B cell (primary cell): Measurements from ENCODE around the gene EVI2A. TPM values are rescaled to one million over a fixed set of nuclear protein-coding genes. Genes with fewer than 3 reads are reported as not detected.
A peak's percentile ranks its signal among the peaks of the same experiment; 100 is the strongest.

Experiments used
- ATAC-seq: fragments of 200-7000 bp; cut with Tn5 transposase; one replicate; pipeline ENCODE4 v1.10.0; 2021; ENCODE audit warnings: low read depth, mild to moderate bottlenecking, moderate number of reproducible peaks, moderate library complexity
- CTCF ChIA-PET: fragments of 350-600 bp; sonication (Branson Sonifier 250); formaldehyde crosslinking; loops from one replicate; lab custom pipeline; 2021; ENCODE audit warnings: antibody characterized with exemption, inconsistent platforms; lab: Charles Lee
- POLR2A ChIA-PET: fragments of 350-600 bp; sonication (Branson Sonifier 250); formaldehyde crosslinking; loops from one replicate; lab custom pipeline; 2021; ENCODE audit warnings: antibody characterized with exemption; lab: Charles Lee
- DNase-seq: peaks from one replicate; pipeline ENCODE4 v3.0.0; 2013
- H2AFZ ChIP-seq: 2 replicates; pipeline ENCODE4 v1.6.1; 2012; ENCODE audit warnings: mild to moderate bottlenecking, low read depth, low read length; ENCODE audit not compliant: insufficient read depth, poor library complexity, severe bottlenecking
- H3K27ac ChIP-seq, 2 donors: 1 replicate in 1 of 2; 2 replicates in 1 of 2; pipeline ENCODE4 v1.5.1; 2012 to 2013; ENCODE audit warnings: low read length in 2 of 2, mild to moderate bottlenecking in 2 of 2, moderate library complexity in 1 of 2
- H3K27me3 ChIP-seq, 4 experiments: fragments of 200-600 bp in 1 of 4; sonication (generic) in 1 of 4; replicated peaks in 1 of 4; 1 replicate in 2 of 4; 2 replicates in 2 of 4; pipeline versions ENCODE4 v1.6.1 to v1.7.0; 2013 to 2016; ENCODE audit warnings: low read length in 3 of 4, mild to moderate bottlenecking in 2 of 4, mixed read lengths in 1 of 4, moderate library complexity in 1 of 4; ENCODE audit not compliant: insufficient read depth in 4 of 4, control insufficient read depth in 3 of 4; ENCODE audit errors: control extremely low read depth in 1 of 4
- H3K36me3 ChIP-seq, 2 experiments: replicated peaks in 1 of 2; 1 replicate in 1 of 2; 2 replicates in 1 of 2; pipeline versions ENCODE4 v1.6.1 to v1.7.1; 2013; ENCODE audit warnings: low read length in 1 of 2; ENCODE audit not compliant: insufficient read depth in 2 of 2, control insufficient read depth in 1 of 2; ENCODE audit errors: control extremely low read depth in 1 of 2, extremely low read depth in 1 of 2
- H3K4me1 ChIP-seq, 2 donors: fragments of 200-600 bp in 1 of 2; sonication (generic) in 1 of 2; 1 replicate in 1 of 2; 2 replicates in 1 of 2; pipeline versions ENCODE4 v1.5.1 to v1.6.1; 2013 to 2017; ENCODE audit warnings: low read length in 2 of 2; ENCODE audit not compliant: control insufficient read depth in 2 of 2, insufficient read depth in 2 of 2
- H3K4me2 ChIP-seq: replicated peaks from 2 replicates; pipeline ENCODE3; 2012; ENCODE audit warnings: mild to moderate bottlenecking, low read depth, low read length; ENCODE audit not compliant: poor library complexity, severe bottlenecking
- H3K4me3 ChIP-seq, 5 experiments: fragments of 200-600 bp in 1 of 5; sonication (generic) in 1 of 5; 1 replicate in 3 of 5; 2 replicates in 2 of 5; pipeline versions ENCODE4 v1.5.1 to v1.7.0; 2011 to 2016; ENCODE audit warnings: low read length in 4 of 5, mild to moderate bottlenecking in 4 of 5, low read depth in 2 of 5, control low read depth in 1 of 5, moderate library complexity in 1 of 5; ENCODE audit not compliant: insufficient read depth in 1 of 5; ENCODE audit errors: control extremely low read depth in 1 of 5, extremely low read depth in 1 of 5
- H3K79me2 ChIP-seq: fragments of 200-600 bp; sonication (generic); one replicate; pipeline ENCODE4 v1.6.0; 2016; ENCODE audit warnings: low read length; ENCODE audit not compliant: control insufficient read depth, insufficient read depth
- H3K9ac ChIP-seq: fragments of 200-600 bp; sonication (generic); 2 replicates; pipeline ENCODE4 v1.6.1; 2017; ENCODE audit warnings: mild to moderate bottlenecking, low read length, moderate library complexity
- H3K9me3 ChIP-seq, 3 donors: one replicate each; pipeline versions ENCODE4 v1.6.1 to v1.7.1; 2013; ENCODE audit warnings: low read length in 2 of 3; ENCODE audit not compliant: control insufficient read depth in 2 of 3, insufficient read depth in 1 of 3; ENCODE audit errors: control extremely low read depth in 1 of 3
- H4K20me1 ChIP-seq: 2 replicates; pipeline ENCODE4 v1.6.0; 2012; ENCODE audit warnings: mild to moderate bottlenecking, low read length; ENCODE audit not compliant: insufficient read depth, control insufficient read depth, poor library complexity, severe bottlenecking
- H3K27ac Mint-ChIP-seq: one replicate; pipeline ENCODE4 v1.8.0; 2021; ENCODE audit warnings: mixed read lengths
- H3K27me3 Mint-ChIP-seq: one replicate; pipeline ENCODE4 v1.8.0; 2021; ENCODE audit warnings: mixed read lengths
- H3K4me1 Mint-ChIP-seq: one replicate; pipeline ENCODE4 v1.8.0; 2021; ENCODE audit warnings: mixed read lengths
- H3K4me3 Mint-ChIP-seq: one replicate; pipeline ENCODE4 v1.8.0; 2021; ENCODE audit warnings: mixed read lengths
- H3K9me3 Mint-ChIP-seq: one replicate; pipeline ENCODE4 v1.8.0; 2022; ENCODE audit warnings: mixed read lengths; ENCODE audit not compliant: insufficient read depth
- CTCF ChIP-seq: fragments of 200-600 bp; IDR thresholded peaks from one replicate; pipeline ENCODE4 v1.8.0; 2022; ENCODE audit warnings: antibody characterized with exemption, mild to moderate bottlenecking
- EZH2 ChIP-seq: IDR thresholded peaks from 2 replicates; pipeline ENCODE4 v1.6.1; 2012; ENCODE audit warnings: borderline replicate concordance, low read depth, mild to moderate bottlenecking, moderate library complexity, low read length; ENCODE audit not compliant: insufficient read depth, poor library complexity, severe bottlenecking
- WGBS: methylation state at CpG from one replicate; pipeline ENCODE4 v1.1.5; 2013; ENCODE audit warnings: missing lambda C conversion rate; ENCODE audit not compliant: insufficient coverage; 5-methylcytosine and 5-hydroxymethylcytosine counted together
- intact Hi-C: fragments of 100-400 bp; cut with micrococcal nuclease; formaldehyde crosslinking; loops from one replicate; pipeline ENCODE4 v1.10.0; 2022
- polyA plus RNA-seq: library from polyadenylated mRNA; depleted of rRNA; stranded (reverse); fragments of >200 nt; gene quantifications from 2 replicates; pipeline ENCODE4 v1.2.3, GENCODE V29; 2012
- total RNA-seq, 2 donors: library from RNA; stranded (reverse); fragments of 120-200 nt in 1 of 2; gene quantifications; 1 replicate in 1 of 2; 2 replicates in 1 of 2; pipeline versions ENCODE4 v1.2.3 to v1.2.4, GENCODE V29; 2013 to 2022

Gene EVI2A
- total and polyA plus RNA-seq, 2 donors (not counting 1 experiment from before 2014, with no cell fraction given) = 18.2 to 49.3 TPM

- Histone ChIP-seq H4K20me1 (peaks cover 24% of the 10 kb centered on the region), H3K9me3 (no peaks in the 10 kb centered on the region), H3K79me2 (peaks cover 95% of the 10 kb centered on the region), H3K9ac (peak overlapping the region; percentile 79), H3K36me3 (peaks cover 0 to 28% of the 10 kb centered on the region in 2 experiments), H3K4me1 (peaks cover 34 to 50% of the 10 kb centered on the region in 2 donors), H3K27ac (peak overlapping the region; percentile 52 to 84), H3K27me3 (no peaks in the 10 kb centered on the region), H3K4me2 (peak overlapping the region; percentile 79), H2AFZ (peak overlapping the region; percentile 24), H3K4me3 (peak overlapping the region; percentile 58 to 98 (median 80))
- H3K4me3 Mint-ChIP-seq = peak overlapping the region; percentile 85
- H3K9me3 Mint-ChIP-seq = no peaks in the 10 kb centered on the region
- ATAC-seq (no peak), DNase-seq (peak; percentile 62)
- WGBS = 0% methylated on average over 2 of the region's 2 CpGs
- CTCF ChIA-PET = interaction anchor here (1.5 to 1.7 kb wide), 2 partner anchors 20 to 61 kb away, joined by 4 read pairs; no protein-coding TSS in a partner anchor
- intact Hi-C loops = loop anchor here (5.0 to 10.0 kb wide), 3 partner anchors 215 to 575 kb away; partner anchors contain the start of gene NF1
- H3K4me1 Mint-ChIP-seq = peaks cover 69% of the 10 kb centered on the region
- TF ChIP-seq EZH2 = no peak
- TF ChIP-seq CTCF = no peak
- POLR2A ChIA-PET = interaction anchor here (0.5 to 1.7 kb wide), 4 partner anchors 10 to 412 kb away, joined by 3 to 8 read pairs (median 4); partner anchors contain the start of gene EVI2A
- H3K27ac Mint-ChIP-seq = peak overlapping the region; percentile 97
- no peaks in the 10 kb centered on the region for H3K27me3 Mint-ChIP-seq
Observed at GRCh38 chr17:31310260-31310659, 11.2 kb downstream of the EVI2A start.

GRCh38 chr17:31309556-31309955 is 11.9 kb downstream of the EVI2A start:
- Histone ChIP-seq H3K4me3 (peak overlapping the region; percentile 58 to 98 (median 80)), H3K79me2 (peaks cover 95% of the 10 kb centered on the region), H3K36me3 (peaks cover 0 to 35% of the 10 kb centered on the region in 2 experiments), H4K20me1 (peaks cover 32% of the 10 kb centered on the region), H3K27me3 (no peaks in the 10 kb centered on the region), H2AFZ (peak overlapping the region; percentile 24), H3K9ac (peak overlapping the region; percentile 79), H3K4me2 (peak overlapping the region; percentile 79), H3K4me1 (peaks cover 30 to 43% of the 10 kb centered on the region in 2 donors), H3K27ac (peak overlapping the region; percentile 52 to 84), H3K9me3 (no peaks in the 10 kb centered on the region)
- peak; percentile 71 for ATAC-seq
- ChIA-PET POLR2A (interaction anchor here (0.6 to 1.4 kb wide), 3 partner anchors 12 to 411 kb away, joined by 3 to 6 read pairs (median 3); partner anchors contain the start of gene EVI2A), CTCF (interaction anchor here (1.7 kb wide), 1 partner anchor 20 kb away, joined by 4 read pairs; no protein-coding TSS in a partner anchor)
- H3K9me3 Mint-ChIP-seq = no peaks in the 10 kb centered on the region
- peak; percentile 86 for DNase-seq
- TF ChIP-seq EZH2 = no peak
- TF ChIP-seq CTCF = no peak
- H3K4me3 Mint-ChIP-seq = peak overlapping the region; percentile 85
- peak overlapping the region; percentile 97 for H3K27ac Mint-ChIP-seq
- no CpG with 5 or more reads among the region's 2 CpGs for WGBS
- intact Hi-C loops = loop anchor here (1.0 to 5.0 kb wide), 6 partner anchors 9 to 1379 kb away; partner anchors contain the start of genes ATAD5 and SSH2
- peaks cover 70% of the 10 kb centered on the region for H3K4me1 Mint-ChIP-seq
- H3K27me3 Mint-ChIP-seq = no peaks in the 10 kb centered on the region
